GM15510 (cell line): ENCODE measurements around the gene ESR1.

ENCODE experiments used
- POLR2A ChIP-seq: IDR thresholded peaks from 3 replicates; pipeline ENCODE4 v1.6.1; 2011; ENCODE audit warnings: borderline replicate concordance; ENCODE audit not compliant: insufficient read length; ENCODE audit errors: extremely low read depth

Gene ESR1

GRCh38 chr6:152085451-152085921 is 278.0 kb downstream of the ESR1 start:
- no peak for TF ChIP-seq POLR2A

GRCh38 chr6:152086223-152086873 is 278.9 kb downstream of the ESR1 start:
- TF ChIP-seq POLR2A: no peak

GRCh38 chr6:152087096-152087495 is 279.6 kb downstream of the ESR1 start:
- no peak for TF ChIP-seq POLR2A

GRCh38 chr6:152087701-152088100 is 280.2 kb downstream of the ESR1 start:
- TF ChIP-seq POLR2A: no peak

- no peak for TF ChIP-seq POLR2A
Observed at GRCh38 chr6:152089992-152090391, 282.5 kb downstream of the ESR1 start.

- no peak for TF ChIP-seq POLR2A
Observed at GRCh38 chr6:152091201-152091600, 283.7 kb downstream of the ESR1 start.

GRCh38 chr6:152091851-152092341 is 284.4 kb downstream of the ESR1 start:
- TF ChIP-seq POLR2A: no peak

- no peak for TF ChIP-seq POLR2A
Observed at GRCh38 chr6:152093711-152094110, 286.2 kb downstream of the ESR1 start.

GRCh38 chr6:152094276-152094675 is 286.8 kb downstream of the ESR1 start:
- TF ChIP-seq POLR2A: no peak

- TF ChIP-seq POLR2A: no peak
Observed at GRCh38 chr6:152094992-152095592, 287.6 kb downstream of the ESR1 start.

GRCh38 chr6:152096863-152097496 is 289.5 kb downstream of the ESR1 start:
- TF ChIP-seq POLR2A: no peak

GRCh38 chr6:152098683-152099082 is 291.2 kb downstream of the ESR1 start:
- no peak for TF ChIP-seq POLR2A

- no peak for TF ChIP-seq POLR2A
Observed at GRCh38 chr6:152099446-152100182, 292.1 kb downstream of the ESR1 start.

- no peak for TF ChIP-seq POLR2A
Observed at GRCh38 chr6:152100183-152100618, 292.7 kb downstream of the ESR1 start.

- TF ChIP-seq POLR2A: no peak
Observed at GRCh38 chr6:152107973-152108372, 300.5 kb downstream of the ESR1 start.
